ENCODE data around the gene THRSP.

Gene THRSP

GRCh38 chr11:78100676-78101472, 37.2 kb downstream of the THRSP start:
- DNase-seq, result peak; percentile 28

GRCh38 chr11:78109081-78110015, 45.7 kb downstream of the THRSP start:
- no peak for DNase-seq

- no peak for DNase-seq
Measured at GRCh38 chr11:78110351-78110750, 46.7 kb downstream of the THRSP start.

GRCh38 chr11:78110830-78111229, 47.2 kb downstream of the THRSP start:
- DNase-seq, result no peak

- no peak for DNase-seq
Measured at GRCh38 chr11:78111298-78111697, 47.6 kb downstream of the THRSP start.

- DNase-seq, result no peak
Measured at GRCh38 chr11:78112582-78113275, 49.1 kb downstream of the THRSP start.

Measured in NCI-H2029 treated with DMSO at 0.1 percent for 48 hours (cell line).